ENCODE results near the gene ATG9B.

Gene ATG9B

DNA sequence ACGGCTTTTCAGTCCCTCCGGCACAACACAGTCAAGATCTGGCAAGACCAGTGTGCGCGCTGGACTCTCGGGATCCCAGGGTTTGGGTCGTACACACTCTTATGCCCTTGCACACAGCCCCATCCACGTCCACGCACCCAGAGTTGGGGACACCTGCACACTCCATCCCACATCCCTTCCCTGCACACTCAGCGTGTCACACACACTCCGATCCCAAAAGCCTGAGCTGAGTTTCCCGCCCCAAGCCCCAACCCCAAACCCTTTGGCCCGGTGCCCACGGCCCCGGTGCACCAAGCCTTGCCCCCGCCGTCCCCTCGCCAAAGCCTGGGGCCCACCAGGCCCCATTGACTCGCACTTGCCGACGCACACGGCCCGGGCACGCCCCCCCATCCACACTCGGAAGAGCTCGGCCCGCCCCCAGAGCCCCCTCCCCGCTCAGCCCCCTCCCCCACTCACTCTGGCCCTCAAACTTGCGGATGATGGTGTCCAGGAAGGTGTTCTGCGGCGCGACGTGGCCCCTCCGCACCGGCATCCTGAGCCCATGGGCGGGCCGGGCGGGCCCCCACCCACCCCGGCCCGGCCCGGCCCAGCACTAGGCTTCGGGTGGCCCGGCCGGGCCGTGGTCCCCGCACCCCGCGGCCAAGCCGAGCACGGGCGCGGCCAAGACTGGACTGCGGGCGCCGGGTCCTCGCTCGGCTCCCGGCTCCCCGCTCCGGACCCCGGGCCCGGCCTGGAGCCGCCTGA, 46.7 kb downstream of the ATG9B start:
- DNase-seq: no peak

DNA sequence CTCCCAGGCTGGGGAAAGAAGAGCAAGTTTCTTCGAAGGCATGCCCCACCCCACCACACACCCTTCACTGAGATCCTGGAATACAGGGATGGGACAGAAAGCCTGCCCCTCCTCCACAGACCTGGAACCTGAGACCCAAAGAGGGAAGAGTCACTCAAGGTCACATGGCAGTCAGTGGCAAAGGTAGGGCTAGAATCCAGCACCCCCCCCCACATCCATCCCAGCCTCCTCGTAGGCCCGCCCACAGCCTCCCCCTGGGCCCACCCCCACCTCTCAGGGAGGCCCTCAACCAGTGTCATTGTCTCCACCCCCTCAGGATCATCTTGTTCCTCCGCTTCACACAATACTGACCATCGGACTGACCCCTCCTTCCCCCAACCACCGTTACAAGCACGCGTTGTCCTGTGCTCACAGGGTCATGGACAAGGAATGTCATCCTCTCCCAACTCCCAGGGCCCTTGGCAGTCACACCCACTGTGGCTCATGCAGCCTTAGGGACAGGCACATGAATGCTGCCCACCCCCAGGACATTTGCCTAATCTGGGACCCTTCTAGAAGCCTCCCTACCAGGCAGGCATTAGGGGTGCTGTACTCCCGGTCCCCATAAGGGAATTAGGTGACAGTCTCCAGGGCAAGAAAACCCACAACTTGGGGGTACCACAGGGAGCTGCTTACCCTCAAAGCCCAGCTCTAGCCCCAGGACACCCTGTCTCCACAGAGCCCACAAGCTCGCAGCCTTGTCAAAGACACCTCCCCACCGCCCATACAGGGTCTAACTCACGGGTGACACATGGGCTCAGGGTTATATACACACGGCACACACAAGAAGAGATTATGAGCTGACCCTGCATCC, 47.5 kb downstream of the ATG9B start:
- peak; percentile 93 for DNase-seq

DNA sequence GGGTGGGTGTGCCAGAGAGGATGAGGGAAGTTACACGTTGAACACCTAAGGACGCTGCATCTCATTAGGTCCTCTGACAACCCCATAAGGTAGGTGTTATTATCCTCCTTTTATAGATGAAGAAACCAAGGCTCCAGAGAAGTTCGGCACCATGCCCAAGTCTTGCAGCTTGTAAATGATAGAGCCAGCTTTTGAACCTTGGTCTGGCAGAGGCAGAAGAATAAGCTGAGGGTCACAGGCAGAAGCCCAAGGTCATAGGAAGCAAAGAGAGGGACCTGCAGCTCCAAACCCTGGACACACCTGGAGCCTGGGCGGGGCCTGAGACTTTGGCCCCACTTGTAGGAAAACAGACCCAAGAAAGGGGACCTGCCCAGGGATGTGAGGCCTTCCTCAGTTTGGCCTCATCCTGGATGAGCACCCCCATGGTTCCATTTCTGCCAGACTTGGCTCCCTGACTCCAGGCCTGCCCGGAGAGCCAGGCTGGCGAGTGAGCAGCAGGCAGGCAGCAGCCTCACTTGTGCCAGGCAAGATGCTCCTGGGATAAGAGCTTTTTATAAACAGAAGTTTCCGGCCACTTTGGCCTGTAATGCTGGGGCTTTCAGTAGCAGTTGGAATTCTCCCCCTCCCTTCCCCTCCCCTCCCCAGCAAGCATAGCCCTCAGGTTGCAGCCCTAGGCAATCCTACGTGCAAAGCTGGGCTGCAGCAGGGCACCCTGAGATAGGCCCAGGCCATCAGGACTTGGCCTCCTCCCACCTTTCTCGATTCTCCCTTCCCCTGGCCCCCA, 48.6 kb downstream of the ATG9B start:
- DNase-seq: no peak

DNA sequence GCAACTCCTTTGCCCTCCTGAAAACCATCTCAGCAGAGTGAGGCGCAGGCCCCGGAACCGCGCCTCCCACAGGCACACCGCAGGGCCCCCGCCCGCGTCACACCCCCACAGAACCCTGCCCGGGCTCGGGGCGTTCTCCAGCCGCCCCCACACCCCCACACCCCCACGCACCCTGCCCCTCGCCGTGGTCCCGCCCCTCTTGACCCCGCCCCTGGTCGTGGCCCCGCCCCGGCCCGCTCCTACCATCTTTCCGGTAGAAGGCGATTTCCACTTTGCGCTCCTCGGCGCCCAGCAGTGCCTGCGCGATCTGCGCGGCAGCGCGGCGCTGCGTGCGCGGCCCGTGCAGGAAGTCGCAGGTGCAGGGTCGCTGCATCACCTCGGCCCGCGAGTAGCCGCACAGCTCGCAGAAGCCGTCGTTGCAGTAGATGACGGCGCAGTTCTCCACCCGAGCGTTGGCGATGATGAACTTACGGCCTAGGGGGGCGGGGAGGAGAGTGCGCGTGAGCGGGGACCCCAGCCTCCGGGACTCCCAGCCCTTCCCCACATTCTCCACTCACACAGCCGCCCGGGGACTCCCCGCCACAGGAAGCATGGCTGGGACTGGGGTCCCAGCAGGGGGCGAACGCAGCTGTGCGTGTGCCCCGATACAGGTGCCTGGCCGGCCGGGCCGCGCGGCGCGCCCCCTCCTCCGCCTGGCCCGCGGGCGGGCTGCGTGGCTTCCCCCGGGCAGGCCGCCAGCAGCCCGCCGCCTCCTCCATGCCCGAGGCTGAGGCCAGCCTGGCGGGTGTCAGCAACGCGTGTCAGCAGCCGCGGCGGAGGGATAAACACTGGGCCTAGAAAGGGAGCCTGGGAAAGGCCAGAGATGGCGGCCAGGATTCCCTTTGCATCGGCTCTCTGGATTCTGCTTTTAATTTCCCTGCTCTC, 49.6 kb downstream of the ATG9B start:
- DNase-seq: no peak

DNA sequence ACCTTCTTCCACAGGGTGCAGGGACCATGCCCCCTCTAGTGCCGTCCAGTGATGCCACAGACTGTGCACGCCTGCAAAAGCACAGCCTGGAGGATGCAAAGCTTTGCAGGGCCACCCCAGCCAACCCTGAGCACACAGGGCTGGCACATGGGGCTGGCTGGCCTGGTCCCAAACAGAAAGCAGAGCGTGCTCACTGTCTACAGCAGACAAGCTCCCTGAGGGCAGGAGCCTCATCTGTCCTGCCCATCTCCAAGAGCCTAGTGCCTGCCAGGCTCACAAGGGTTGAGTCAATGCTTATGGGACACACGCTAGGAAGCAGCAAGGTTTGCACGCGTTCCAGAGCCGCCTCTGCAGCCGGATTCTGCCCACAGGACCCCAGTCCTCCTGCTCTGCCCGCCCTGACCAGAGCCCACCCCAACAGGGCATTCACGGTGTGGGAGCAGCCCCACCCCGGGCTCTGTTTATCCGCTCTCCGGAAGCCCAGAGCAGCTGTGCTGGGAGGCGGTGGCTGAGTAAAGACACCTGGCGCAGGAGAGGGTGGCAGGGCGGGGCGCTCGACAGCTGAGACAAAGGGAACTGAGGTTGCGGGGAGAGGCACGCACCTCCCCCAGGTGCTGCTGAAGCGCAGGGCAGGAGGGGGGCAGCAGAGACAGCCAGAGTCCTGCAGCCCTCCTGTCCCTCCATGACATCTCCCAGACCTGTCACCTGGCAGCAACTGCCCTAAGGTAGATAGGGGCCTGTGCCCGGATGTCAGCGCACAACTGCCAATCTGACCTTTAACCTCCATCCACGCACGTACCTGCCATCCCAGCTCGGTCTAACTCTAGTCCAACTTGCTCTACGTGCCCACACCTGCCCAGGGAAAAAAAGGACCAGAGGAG, 50.5 kb downstream of the ATG9B start:
- peak; percentile 73 for DNase-seq

DNA sequence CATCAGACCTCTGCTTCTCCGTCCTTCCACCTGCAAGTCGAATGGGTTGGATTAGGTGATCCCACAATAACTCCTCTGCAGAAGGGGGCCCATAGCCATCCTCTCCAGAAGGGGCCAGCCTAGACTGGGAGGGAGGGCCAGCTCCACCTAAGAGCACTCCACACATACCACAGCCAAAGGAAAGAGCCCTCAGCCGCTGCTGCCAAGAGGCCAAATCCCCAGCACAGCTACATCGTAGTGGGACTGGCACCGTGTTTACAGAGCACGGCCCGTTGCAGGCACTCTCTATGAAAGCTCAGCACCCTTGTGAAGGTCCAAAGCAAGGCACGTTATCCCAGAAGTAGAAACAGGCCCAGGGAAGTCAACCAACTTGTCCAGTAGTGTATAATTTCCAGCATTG, 51.6 kb downstream of the ATG9B start:
- no peak for DNase-seq

DNA sequence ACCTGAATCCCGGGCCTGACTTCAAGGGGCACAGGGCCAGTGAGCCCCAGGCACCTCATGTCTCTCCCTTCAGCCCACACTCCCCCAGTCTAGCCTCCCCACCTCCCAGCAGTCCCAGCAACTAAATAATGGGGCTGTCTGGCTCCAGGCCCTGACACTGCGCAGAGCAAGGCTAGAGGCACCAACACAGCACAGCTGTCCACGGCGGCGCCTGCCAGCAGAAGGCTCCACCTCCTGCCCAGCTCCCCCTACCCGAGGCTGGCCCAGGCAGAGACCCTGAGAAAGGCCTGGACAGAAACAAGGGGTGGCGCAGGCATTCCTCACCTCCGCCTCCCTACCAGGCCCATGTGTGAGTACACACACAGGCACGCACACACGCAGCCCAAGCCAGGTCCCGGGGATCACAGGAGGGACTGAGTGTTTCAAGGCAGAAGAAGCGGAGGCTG, 52.2 kb downstream of the ATG9B start:
- DNase-seq: no peak

DNA sequence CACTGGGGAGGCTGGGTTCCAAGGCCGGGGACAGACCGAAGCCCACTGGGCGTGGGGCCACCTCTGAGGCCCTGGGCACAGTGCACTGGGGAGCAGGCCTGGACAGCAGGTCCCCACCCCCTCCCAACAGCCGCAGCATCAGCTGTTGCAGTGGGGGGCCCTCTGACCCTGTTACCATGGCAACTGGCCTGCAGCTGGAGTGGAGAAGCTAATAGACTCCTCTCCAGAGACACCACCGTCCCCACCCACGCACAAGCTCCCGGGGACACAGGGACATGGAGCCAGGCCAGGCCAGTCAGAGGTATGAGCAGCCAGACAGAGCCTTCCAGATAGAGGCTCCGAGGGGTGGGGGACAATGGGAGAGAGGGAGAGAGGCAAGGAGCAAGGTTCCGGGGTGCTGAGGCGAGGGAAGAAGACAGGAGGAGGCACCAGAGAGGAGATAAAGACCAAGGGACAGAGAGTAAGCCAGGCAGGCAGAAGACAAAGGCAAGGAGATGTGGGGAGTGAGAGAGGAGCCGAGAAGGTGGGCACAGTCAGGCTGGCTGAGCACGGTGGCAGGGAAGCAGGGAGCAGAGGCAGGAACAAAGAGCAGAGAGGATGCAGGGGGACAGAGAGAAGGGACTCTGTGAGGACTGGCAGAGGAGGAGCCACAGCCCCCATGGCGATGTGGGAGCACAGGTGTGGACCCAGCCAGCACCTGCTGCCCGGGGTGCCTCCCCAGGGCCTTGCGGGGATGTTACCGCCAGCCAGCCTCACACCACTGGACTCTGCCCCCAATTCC, 52.9 kb downstream of the ATG9B start:
- no peak for DNase-seq

DNA sequence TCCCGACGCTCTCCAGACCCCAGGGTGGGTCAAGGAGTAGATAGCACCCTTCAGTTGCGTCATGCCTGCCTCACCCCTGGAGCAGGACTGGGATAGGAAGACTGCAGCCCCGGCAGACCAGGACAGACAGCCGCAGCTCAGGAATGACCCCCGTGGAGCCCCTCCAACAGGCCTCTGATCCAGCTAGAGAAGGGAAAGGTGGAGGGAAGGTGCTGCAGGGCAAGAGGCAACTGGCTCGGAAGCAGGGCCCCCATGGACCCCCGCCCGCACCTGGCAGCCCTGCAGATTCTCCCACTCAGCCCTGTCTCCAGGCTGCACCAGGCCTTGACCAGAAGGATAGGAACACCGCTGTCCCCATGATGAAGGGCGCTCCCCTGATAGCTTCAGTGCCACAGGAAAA, 53.9 kb downstream of the ATG9B start:
- DNase-seq: no peak

DNA sequence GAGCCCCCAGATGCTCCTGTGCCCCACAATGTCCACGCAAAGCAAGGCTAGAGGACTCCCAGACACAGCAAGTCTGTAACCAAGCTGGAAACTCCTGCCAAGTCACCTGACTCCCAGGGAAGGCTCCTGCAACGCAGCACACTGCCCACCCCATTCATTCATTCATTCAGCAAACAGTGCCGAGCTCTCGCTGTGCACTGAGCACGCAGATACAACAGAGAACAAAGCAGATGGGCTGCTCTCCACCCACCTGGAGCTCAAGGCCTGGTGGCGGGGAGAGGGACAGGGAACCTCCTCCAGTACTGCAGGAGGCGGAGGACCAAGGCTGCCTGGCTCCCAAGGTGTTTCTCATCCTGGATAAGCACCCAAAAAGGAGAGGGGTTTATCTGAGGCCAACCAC, 54.8 kb downstream of the ATG9B start:
- no peak for DNase-seq

DNA sequence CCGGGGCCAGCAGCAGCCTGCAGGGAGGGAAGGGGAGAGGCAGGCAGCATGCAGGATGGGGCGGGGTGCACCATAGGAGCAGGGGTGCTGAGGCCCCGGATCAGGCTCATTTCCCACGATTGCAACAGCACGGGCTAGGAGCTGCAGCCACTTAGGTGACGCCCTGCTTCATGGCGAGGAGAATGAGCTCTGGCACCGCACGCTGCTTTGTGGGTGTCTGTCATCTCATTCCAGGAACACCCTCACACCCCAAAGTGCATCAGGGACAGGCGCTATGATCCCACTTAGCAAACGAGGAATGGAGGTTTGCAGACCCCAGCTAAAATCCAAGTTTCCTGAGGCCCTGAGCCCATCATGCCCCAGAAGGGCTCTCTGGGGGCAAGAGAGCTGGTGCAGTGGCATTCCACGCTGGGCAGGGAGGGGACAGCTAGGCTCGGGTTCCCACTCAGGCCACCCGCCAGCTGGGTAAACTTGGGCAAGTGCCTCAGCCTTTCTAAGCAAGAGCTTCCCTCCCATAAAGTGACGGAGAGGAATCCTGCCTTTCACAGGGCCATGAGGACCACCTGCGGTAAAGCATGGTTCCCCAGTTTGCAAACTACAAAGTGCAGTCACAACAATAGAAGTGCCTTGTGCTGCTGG, 55.4 kb downstream of the ATG9B start:
- no peak for DNase-seq

DNA sequence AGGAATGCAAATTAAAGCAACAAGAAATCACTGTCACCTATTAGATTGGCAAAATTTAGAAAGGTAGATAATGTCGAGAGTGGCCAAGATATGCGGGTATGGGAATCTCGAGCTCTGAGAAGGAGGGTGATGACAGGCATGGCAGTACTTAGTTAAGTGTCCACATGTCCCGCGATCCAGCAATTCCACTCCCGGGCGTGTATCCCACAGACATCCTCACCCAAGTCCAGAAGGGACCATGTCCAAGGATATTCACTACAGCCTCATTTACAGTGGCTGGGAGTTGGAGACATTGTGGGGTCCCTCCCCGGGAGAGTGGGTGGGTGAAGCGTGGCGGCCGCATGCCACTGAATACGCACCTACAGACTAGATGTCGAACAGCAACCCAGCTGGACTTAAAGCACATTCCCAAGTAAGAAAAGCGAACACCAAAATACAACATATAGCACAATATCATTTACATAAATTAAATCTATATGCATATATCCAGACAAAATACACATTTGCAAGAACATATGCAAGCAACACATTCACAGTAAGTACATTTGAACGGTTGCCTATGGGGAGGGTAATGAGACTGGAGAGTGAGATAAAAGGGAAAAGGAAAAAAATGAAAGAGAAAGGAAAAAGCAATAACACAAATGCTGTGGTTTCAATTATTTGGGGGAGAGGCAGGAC, 56.1 kb downstream of the ATG9B start:
- no peak for DNase-seq

DNA sequence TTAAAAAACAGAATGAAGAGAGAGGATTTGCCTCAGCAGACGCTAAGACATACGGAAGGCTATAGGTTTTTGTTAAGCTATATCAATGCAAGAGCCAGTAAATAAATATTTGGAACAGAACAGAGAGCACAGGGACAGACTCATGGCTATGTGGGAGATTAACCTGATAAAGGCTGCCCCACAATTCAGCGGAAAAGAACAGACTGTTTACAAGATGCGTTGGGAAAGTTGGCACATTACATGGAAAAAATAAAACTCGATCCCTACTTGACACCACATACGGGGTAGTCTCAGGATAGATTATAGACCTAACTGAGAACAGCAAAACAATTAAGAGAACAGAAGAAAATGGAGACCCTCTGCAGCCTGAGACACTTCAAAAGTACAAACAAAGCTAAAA, 56.9 kb downstream of the ATG9B start:
- no peak for DNase-seq

DNA sequence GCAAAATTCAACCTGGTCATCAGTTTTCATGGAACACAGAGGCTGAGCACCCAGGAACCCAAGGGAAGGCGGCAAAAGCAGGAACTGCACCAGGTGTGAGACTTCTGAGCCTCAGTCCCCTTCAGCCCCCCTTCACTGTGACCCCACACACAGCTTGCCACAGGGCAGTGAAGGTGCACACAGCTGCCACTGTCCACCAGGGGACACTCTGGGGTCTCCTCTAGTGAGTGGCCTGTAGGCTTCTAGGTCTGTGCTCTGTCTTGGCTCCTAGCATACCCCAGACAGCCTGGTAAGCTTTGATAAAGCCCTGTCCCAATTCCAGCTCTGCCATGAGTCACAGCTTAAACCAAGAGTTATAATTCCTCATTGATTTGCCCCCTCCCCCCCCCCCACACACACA, 58.3 kb downstream of the ATG9B start:
- no peak for DNase-seq

DNA sequence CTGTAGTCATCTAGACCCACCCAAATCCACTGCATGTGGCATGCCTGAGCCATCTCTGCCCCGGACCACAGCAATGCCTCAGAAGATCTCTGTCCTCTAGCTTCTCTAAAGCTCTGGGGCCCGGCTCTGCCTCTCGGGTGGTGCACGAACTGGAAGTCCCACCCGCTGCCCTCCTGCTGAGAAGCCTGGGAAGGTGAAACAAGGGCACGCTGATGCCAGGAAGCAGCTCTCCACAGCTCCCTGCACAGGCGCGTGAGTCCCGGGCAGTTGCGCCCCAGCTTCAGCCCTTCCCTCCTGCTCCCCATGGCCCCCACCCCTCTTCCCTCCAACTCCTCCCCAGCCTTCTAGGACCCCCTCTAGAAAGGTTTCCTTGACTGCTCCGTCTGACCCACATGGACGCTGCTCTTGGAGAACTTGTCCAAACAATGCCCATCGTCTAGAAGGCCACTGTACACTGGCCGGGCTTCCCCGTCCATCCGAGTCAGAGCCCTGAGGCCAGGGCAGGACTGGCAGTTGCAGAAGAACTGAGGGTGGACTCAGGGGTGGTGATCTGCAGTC, 58.9 kb downstream of the ATG9B start:
- DNase-seq: no peak

Data from NCI-H187 treated with DMSO at 0.1 percent for 48 hours (cell line).